SH-SY5Y (cell line): Measurements from ENCODE around the gene SLC26A6.

Experiments used
- GATA2 ChIP-seq: IDR thresholded peaks from 2 replicates; pipeline ENCODE4 v1.6.1; 2011; ENCODE audit warnings: mild to moderate bottlenecking, low read depth, low read length
- GATA3 ChIP-seq: IDR thresholded peaks from 2 replicates; pipeline ENCODE4 v1.6.1; 2011; ENCODE audit warnings: low read depth, mild to moderate bottlenecking, low read length, moderate library complexity

GRCh38 chr3:48681541-48681880, 46.2 kb upstream of the SLC26A6 start:
- no peak for TF ChIP-seq GATA2
- no peak for TF ChIP-seq GATA3
